Thoracic aorta (tissue), 2 donors: ENCODE results near the gene WNT6. TPM values are rescaled to one million over a fixed set of nuclear protein-coding genes. Genes with fewer than 3 reads are reported as not detected.
A peak's percentile ranks its signal among the peaks of the same experiment; 100 is the strongest.

Experiments
- ATAC-seq: fragments of 150-250 bp; one replicate; pipeline ENCODE4 v1.8.0; 2017; ENCODE audit warnings: low read depth; ENCODE audit not compliant: insufficient number of reproducible peaks, low FRiP score
- DNase-seq: peaks from one replicate; pipeline ENCODE4 v3.0.0-alpha.2; 2020; ENCODE audit warnings: low spot score
- H3K27ac ChIP-seq, 2 donors: fragments of 200-600 bp; sonication (generic); 1 replicate in 1 of 2; 2 replicates in 1 of 2; pipeline ENCODE4 v1.5.1; 2016; ENCODE audit warnings: mild to moderate bottlenecking in 2 of 2, moderate library complexity in 2 of 2
- H3K27me3 ChIP-seq: fragments of 200-600 bp; sonication (generic); replicated peaks from 2 replicates; pipeline ENCODE4 v1.6.0; 2016; ENCODE audit warnings: mild to moderate bottlenecking; ENCODE audit not compliant: insufficient read depth
- H3K36me3 ChIP-seq: fragments of 200-600 bp; sonication (generic); one replicate; pipeline ENCODE4 v1.5.1; 2016
- H3K4me1 ChIP-seq, 2 donors: fragments of 200-600 bp; sonication (generic); 1 replicate in 1 of 2; 2 replicates in 1 of 2; pipeline versions ENCODE4 v1.5.1 to v1.6.0; 2016; ENCODE audit warnings: low read depth in 2 of 2, mild to moderate bottlenecking in 1 of 2; ENCODE audit not compliant: control insufficient read depth in 1 of 2
- H3K4me3 ChIP-seq: fragments of 200-600 bp; sonication (generic); 2 replicates; pipeline ENCODE4 v1.5.1; 2016; ENCODE audit warnings: mild to moderate bottlenecking
- H3K9me3 ChIP-seq: fragments of 200-600 bp; sonication (generic); 2 replicates; pipeline ENCODE4 v1.5.1; 2016
- total RNA-seq, 2 donors: library from RNA; depleted of rRNA; stranded (reverse); fragments of >200 nt; gene quantifications; one replicate each; pipeline versions ENCODE4 v1.1.0 to v1.2.3, GENCODE V29; 2016
- TF ChIP-seq, protein P1 (sequence below): fragments of 200-600 bp; sonication (generic); IDR thresholded peaks from one replicate; pipeline ENCODE4 v1.5.1; 2019; ENCODE audit warnings: antibody characterized with exemption

WNT6 gene
- total RNA-seq, result 1 to 10 TPM in 1 of 2 donors, under 1 TPM in 1; 0.27 to 2.5 TPM

DNA sequence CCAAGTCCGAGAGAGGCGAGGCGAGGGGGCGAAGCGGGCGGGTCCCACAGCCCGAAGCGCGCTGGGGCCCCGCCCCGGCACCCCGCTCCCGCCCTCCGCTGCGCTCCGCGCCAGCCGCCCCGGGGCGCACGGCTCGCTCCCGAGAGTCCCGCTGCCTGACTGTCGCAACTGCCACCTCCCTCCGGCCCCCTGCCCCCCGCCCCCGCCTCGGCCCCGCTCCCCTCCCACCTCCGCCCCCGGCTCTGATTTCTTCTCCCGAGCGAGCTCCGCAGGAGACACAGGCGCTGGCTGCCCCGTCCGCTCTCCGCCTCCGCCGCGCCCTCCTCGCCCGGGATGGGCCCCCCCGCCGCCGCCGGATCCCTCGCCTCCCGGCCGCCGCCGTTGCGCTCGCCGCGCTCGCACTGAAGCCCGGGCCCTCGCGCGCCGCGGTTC is at the start of gene WNT6:
WNT6 (plus strand) TSS at position 250 of the 432 bp plus-strand sequence. CDS start 233 bp downstream, outside the sequence.
- H3K4me1 ChIP-seq, result peaks cover 18 to 21% of the 10 kb centered on the region in 2 donors
- TF ChIP-seq, protein P1, sequence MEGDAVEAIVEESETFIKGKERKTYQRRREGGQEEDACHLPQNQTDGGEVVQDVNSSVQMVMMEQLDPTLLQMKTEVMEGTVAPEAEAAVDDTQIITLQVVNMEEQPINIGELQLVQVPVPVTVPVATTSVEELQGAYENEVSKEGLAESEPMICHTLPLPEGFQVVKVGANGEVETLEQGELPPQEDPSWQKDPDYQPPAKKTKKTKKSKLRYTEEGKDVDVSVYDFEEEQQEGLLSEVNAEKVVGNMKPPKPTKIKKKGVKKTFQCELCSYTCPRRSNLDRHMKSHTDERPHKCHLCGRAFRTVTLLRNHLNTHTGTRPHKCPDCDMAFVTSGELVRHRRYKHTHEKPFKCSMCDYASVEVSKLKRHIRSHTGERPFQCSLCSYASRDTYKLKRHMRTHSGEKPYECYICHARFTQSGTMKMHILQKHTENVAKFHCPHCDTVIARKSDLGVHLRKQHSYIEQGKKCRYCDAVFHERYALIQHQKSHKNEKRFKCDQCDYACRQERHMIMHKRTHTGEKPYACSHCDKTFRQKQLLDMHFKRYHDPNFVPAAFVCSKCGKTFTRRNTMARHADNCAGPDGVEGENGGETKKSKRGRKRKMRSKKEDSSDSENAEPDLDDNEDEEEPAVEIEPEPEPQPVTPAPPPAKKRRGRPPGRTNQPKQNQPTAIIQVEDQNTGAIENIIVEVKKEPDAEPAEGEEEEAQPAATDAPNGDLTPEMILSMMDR, result no peak
- no peaks in the 10 kb centered on the region for H3K9me3 ChIP-seq
- ATAC-seq, result no peak
- H3K27me3 ChIP-seq, result peaks cover 22% of the 10 kb centered on the region
- peak within 1 kb of the TSS; percentile 65 for H3K4me3 ChIP-seq
- no peaks in the 10 kb centered on the region for H3K36me3 ChIP-seq
- no peak for DNase-seq
- H3K27ac ChIP-seq, result peak within 1 kb of the TSS in 1 of 2 donors; percentile 28

DNA sequence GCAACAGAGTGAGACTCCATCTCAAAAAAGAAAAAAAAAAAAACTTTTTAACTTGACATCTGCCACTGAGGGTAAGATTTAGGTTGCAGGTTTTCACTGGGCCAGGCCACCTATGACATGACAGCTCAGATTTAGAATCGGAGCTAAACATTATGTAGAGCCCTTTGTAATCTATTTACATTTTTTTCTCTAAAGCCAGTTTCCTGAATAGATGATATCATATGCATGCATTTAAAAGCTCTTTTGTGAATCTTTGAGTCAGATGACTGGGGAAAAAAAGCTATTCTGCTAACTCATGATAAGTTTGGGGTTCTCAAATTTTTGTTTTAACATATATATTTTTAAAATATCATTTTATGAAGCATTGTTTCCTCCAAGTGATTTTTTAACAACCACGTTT is 49.3 kb upstream of the WNT6 start:
- Histone ChIP-seq H3K27ac (no peak overlapping the region), H3K4me3 (no peak overlapping the region), H3K4me1 (peaks cover 12 to 27% of the 10 kb centered on the region in 2 donors), H3K9me3 (no peaks in the 10 kb centered on the region), H3K27me3 (no peaks in the 10 kb centered on the region), H3K36me3 (peaks cover 25% of the 10 kb centered on the region)
- no peak for ATAC-seq
- no peak for DNase-seq
- TF ChIP-seq, protein P1, result no peak

DNA sequence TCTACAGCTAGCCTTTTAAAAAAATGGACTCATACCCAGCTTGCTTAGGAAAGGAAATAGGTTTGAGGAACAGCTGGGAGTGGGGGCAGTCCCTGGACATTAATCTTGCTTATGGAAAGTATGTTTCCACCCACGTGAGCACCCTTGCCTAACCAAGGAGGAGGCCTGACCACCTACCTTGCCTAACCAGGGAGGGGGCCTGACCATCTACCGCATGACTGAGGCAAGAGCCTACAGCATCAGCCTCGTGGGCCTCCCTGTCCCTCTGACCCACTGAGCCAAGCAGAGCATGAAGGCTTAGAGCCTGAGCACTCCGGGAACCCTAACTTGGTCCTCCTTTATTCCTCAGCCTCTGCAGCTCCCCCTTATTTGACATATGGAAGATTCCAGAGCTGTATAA is 48.2 kb upstream of the WNT6 start:
- peaks cover 31% of the 10 kb centered on the region for H3K36me3 ChIP-seq
- H3K27ac ChIP-seq, result no peak overlapping the region
- TF ChIP-seq, protein P1, result no peak
- no peaks in the 10 kb centered on the region for H3K27me3 ChIP-seq
- no peak for ATAC-seq
- H3K4me3 ChIP-seq, result no peak overlapping the region
- DNase-seq, result no peak
- peaks cover 8 to 17% of the 10 kb centered on the region in 2 donors for H3K4me1 ChIP-seq
- no peaks in the 10 kb centered on the region for H3K9me3 ChIP-seq

DNA sequence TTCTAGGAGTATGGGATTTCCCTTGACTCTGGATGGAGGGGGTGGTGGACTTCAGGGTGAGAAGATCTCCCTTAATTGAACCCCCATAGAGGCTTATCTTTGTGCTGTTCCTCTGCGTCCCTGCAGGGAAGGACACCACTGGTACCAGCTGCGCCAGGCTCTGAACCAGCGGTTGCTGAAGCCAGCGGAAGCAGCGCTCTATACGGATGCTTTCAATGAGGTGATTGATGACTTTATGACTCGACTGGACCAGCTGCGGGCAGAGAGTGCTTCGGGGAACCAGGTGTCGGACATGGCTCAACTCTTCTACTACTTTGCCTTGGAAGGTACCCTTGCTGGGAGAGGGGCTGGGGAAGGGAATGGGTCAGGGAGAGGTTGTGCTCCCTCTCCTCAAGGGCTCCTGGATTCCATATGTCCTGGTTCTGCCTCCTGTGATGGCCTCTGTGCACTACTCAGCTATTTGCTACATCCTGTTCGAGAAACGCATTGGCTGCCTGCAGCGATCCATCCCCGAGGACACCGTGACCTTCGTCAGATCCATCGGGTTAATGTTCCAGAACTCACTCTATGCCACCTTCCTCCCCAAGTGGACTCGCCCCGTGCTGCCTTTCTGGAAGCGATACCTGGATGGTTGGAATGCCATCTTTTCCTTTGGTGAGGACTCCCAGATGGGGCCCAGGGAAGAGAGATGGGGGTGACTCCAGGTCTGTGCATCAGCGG is 47.3 kb upstream of the WNT6 start:
- no peaks in the 10 kb centered on the region for H3K9me3 ChIP-seq
- peaks cover 31% of the 10 kb centered on the region for H3K36me3 ChIP-seq
- H3K4me3 ChIP-seq, result no peak overlapping the region
- ATAC-seq, result no peak
- no peak overlapping the region for H3K27ac ChIP-seq
- no peak for DNase-seq
- peaks cover 4 to 9% of the 10 kb centered on the region in 2 donors for H3K4me1 ChIP-seq
- no peaks in the 10 kb centered on the region for H3K27me3 ChIP-seq
- TF ChIP-seq, protein P1, result no peak

DNA sequence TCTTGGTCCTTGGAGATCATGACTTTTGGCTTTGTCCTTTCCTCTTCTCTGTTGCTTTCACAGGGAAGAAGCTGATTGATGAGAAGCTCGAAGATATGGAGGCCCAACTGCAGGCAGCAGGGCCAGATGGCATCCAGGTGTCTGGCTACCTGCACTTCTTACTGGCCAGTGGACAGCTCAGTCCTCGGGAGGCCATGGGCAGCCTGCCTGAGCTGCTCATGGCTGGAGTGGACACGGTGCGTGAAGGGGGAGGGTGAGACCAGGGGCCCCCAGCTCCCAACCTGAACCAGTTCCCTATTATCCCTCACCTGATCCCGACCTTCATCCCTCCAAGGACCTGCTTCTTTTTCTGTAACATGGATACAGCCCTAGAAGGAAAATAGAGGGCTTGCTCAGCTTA is 46.7 kb upstream of the WNT6 start:
- no peak for ATAC-seq
- H3K4me1 ChIP-seq, result peaks cover 0 to 5% of the 10 kb centered on the region in 2 donors
- no peaks in the 10 kb centered on the region for H3K27me3 ChIP-seq
- TF ChIP-seq, protein P1, result no peak
- H3K27ac ChIP-seq, result no peak overlapping the region
- DNase-seq, result no peak
- H3K4me3 ChIP-seq, result no peak overlapping the region
- peaks cover 33% of the 10 kb centered on the region for H3K36me3 ChIP-seq
- H3K9me3 ChIP-seq, result no peaks in the 10 kb centered on the region
